Adrenal gland (tissue), 12 donors: ENCODE results near the gene CDKAL1. TPM values are rescaled to one million over a fixed set of nuclear protein-coding genes. Genes with fewer than 3 reads are reported as not detected.
A peak's percentile ranks its signal among the peaks of the same experiment; 100 is the strongest.

Experiments used
- DNase-seq, 7 donors: peaks; one replicate each; pipeline ENCODE4 v3.0.0-alpha.2; 2019 to 2020
- H3K27ac ChIP-seq, 5 donors: fragments of 200-600 bp; sonication (generic) in 4 of 5; 1 replicate in 3 of 5; 2 replicates in 2 of 5; pipeline versions ENCODE4 v1.5.1 to v1.8.0; 2016 to 2020; ENCODE audit warnings: mild to moderate bottlenecking in 1 of 5
- H3K27me3 ChIP-seq: fragments of 200-600 bp; 2 replicates; pipeline ENCODE4 v1.8.0; 2021
- H3K36me3 ChIP-seq, 2 donors: fragments of 200-600 bp; replicated peaks in 1 of 2; 1 replicate in 1 of 2; 2 replicates in 1 of 2; pipeline versions ENCODE4 v1.5.1 to v1.8.0; 2018 to 2022
- H3K4me1 ChIP-seq, 2 donors: fragments of 200-600 bp; replicated peaks in 1 of 2; 1 replicate in 1 of 2; 2 replicates in 1 of 2; pipeline versions ENCODE4 v1.5.1 to v1.8.0; 2018 to 2021
- H3K4me3 ChIP-seq, 4 donors: fragments of 200-600 bp; sonication (generic) in 3 of 4; one replicate each; pipeline ENCODE4 v1.5.1; 2016 to 2018
- H3K9me3 ChIP-seq, 3 donors: fragments of 200-600 bp; sonication (generic) in 1 of 3; replicated peaks in 1 of 3; 1 replicate in 2 of 3; 2 replicates in 1 of 3; pipeline versions ENCODE4 v1.5.1 to v1.8.0; 2016 to 2021
- CTCF ChIP-seq, 6 experiments: fragments of 450-650 bp in 4 of 6; fragments of 200-600 bp in 2 of 6; sonication (generic) in 1 of 6; IDR thresholded peaks; 1 replicate in 5 of 6; 2 replicates in 1 of 6; pipeline versions ENCODE4 v1.5.1 to v1.8.0; 2016 to 2021; ENCODE audit warnings: antibody characterized with exemption in 6 of 6, mild to moderate bottlenecking in 2 of 6, moderate library complexity in 1 of 6
- POLR2A ChIP-seq, 2 donors: fragments of 450-650 bp; IDR thresholded peaks; one replicate each; pipeline ENCODE4 v1.6.1; 2017; ENCODE audit warnings: antibody characterized with exemption in 2 of 2, mild to moderate bottlenecking in 2 of 2, moderate library complexity in 1 of 2
- WGBS, 4 donors: extraction: QIAGEN DNeasy Blood & Tissue Kit in 2 of 4; methylation state at CpG; one replicate each; pipeline versions ENCODE4 v1.1.5 to v1.1.7; 2013 to 2017; 5-methylcytosine and 5-hydroxymethylcytosine counted together
- intact Hi-C, 2 donors: fragments of 100-400 bp; cut with DNase I; formaldehyde crosslinking; loops; one replicate each; pipeline versions ENCODE4 v1.14.1 to v1.15.0; 2022 to 2023
- polyA plus RNA-seq, 3 donors: library from polyadenylated mRNA; stranded (reverse); fragments of 200-250 nt in 2 of 3; fragments of 350-450 nt in 1 of 3; fragmentation: Illumina TruSeq in 1 of 3; extraction: RNeasy Lipid Tissue Mini Kit (QIAGEN cat#74804) in 1 of 3; gene quantifications; one replicate each; pipeline ENCODE4 v1.2.3, GENCODE V29; 2013 to 2014
- total RNA-seq, 9 donors: library from RNA; depleted of rRNA in 4 of 9; stranded (reverse); fragments of >200 nt in 4 of 9; fragments of 120-200 nt in 1 of 9; fragmentation: NEBNext Ultra II Directional in 1 of 9; extraction: Animal tissue kit (Norgen Biotek cat#: 25700) in 1 of 9; gene quantifications; one replicate each; pipeline versions ENCODE4 v1.1.0 to v1.2.4, GENCODE V29; 2013 to 2023
- donor health status: healthy with polysubstance abuse.
- donor health status: Bipolar disorder and iron deficiency.
- donor health status: DM: yes; HTN: yes; CAD: no.
- donor health status: DM: no; HTN: no; CAD: no.
- donor health status: DM: no; HTN: no; CAD: no.
- donor health status: DM: yes; HTN: yes; CAD: no.

The CDKAL1 gene
- total and polyA plus RNA-seq, 12 donors: 3.9 to 21.1 (median 10.6) TPM

GRCh38 chr6:20564269-20564668, 30.0 kb downstream of the CDKAL1 start:
- Histone ChIP-seq H3K36me3 (no peaks in the 10 kb centered on the region), H3K4me3 (no peak overlapping the region), H3K27ac (no peak overlapping the region), H3K4me1 (no peaks in the 10 kb centered on the region), H3K27me3 (no peaks in the 10 kb centered on the region), H3K9me3 (no peaks in the 10 kb centered on the region)
- intact Hi-C loops: loop anchor here in 1 of 2 donors (5.0 kb wide), 1 partner anchor 1023 kb away; no protein-coding TSS in a partner anchor
- TF ChIP-seq CTCF (IDR thresholded peaks at IDR 0.05) (peak; percentile 40 to 83 (median 66)), POLR2A (IDR thresholded peaks at IDR 0.05) (no peak)
- no peak for DNase-seq

- H3K27ac ChIP-seq: no peak overlapping the region
Observed at GRCh38 chr6:20564777-20565176, 30.5 kb downstream of the CDKAL1 start.

GRCh38 chr6:20565342-20565741, 31.1 kb downstream of the CDKAL1 start:
- TF ChIP-seq CTCF (IDR thresholded peaks at IDR 0.05): no peak
- Histone ChIP-seq H3K4me3 (no peak overlapping the region), H3K9me3 (no peaks in the 10 kb centered on the region), H3K36me3 (no peaks in the 10 kb centered on the region), H3K27me3 (no peaks in the 10 kb centered on the region), H3K4me1 (no peaks in the 10 kb centered on the region), H3K27ac (no peak overlapping the region)
- WGBS, 4 donors: 91 to 96% (median 93%) methylated on average over 2 of the region's 2 CpGs
- intact Hi-C loops: no loop called here
- no peak for DNase-seq

More at GRCh38 chr6:20564777-20565176, 30.5 kb downstream of the CDKAL1 start:
- Histone ChIP-seq H3K4me1 (no peaks in the 10 kb centered on the region), H3K9me3 (no peaks in the 10 kb centered on the region), H3K27me3 (no peaks in the 10 kb centered on the region), H3K4me3 (no peak overlapping the region), H3K36me3 (no peaks in the 10 kb centered on the region)
- intact Hi-C loops: loop anchor here in 1 of 2 donors (5.0 kb wide), 1 partner anchor 1023 kb away; no protein-coding TSS in a partner anchor
- DNase-seq: no peak
- no peak for TF ChIP-seq POLR2A (IDR thresholded peaks at IDR 0.05)
- no peak for TF ChIP-seq CTCF (IDR thresholded peaks at IDR 0.05)
- 65 to 77% (median 74%) methylated on average over 2 of the region's 2 CpGs for WGBS, 4 donors

GRCh38 chr6:20566109-20566508, 31.9 kb downstream of the CDKAL1 start:
- H3K36me3 ChIP-seq: no peaks in the 10 kb centered on the region
- H3K27me3 ChIP-seq: no peaks in the 10 kb centered on the region
- H3K4me1 ChIP-seq: no peaks in the 10 kb centered on the region
- 91 to 93% (median 92%) methylated on average over 3 of the region's 3 CpGs for WGBS, 4 donors
- H3K9me3 ChIP-seq: no peaks in the 10 kb centered on the region
- no peak for TF ChIP-seq POLR2A (IDR thresholded peaks at IDR 0.05)
- no peak for TF ChIP-seq CTCF (IDR thresholded peaks at IDR 0.05)
- DNase-seq: no peak
- intact Hi-C loops: no loop called here
- no peak overlapping the region for H3K4me3 ChIP-seq
- H3K27ac ChIP-seq: no peak overlapping the region
